Loucy (cell line): ENCODE data around the gene ZFP90.

ENCODE experiments used
- H2AFZ ChIP-seq: fragments of 200-600 bp; sonication (generic); 2 replicates; pipeline ENCODE4 v1.6.0; 2016; ENCODE audit warnings: antibody characterized with exemption, mild to moderate bottlenecking, low read length, moderate library complexity
- H3F3A ChIP-seq: fragments of 200-600 bp; 2 replicates; pipeline ENCODE4 v1.6.0; 2016; ENCODE audit warnings: antibody characterized with exemption, low read depth, mild to moderate bottlenecking
- H3K27me3 ChIP-seq: fragments of 200-600 bp; sonication (generic); 2 replicates; pipeline ENCODE4 v1.6.1; 2014; ENCODE audit warnings: low read length, mild to moderate bottlenecking; ENCODE audit not compliant: insufficient read depth, poor library complexity, severe bottlenecking
- H3K36me3 ChIP-seq: fragments of 200-600 bp; sonication (generic); 2 replicates; pipeline ENCODE4 v1.6.1; 2016; ENCODE audit warnings: low read length; ENCODE audit not compliant: insufficient read depth
- H3K4me1 ChIP-seq: fragments of 200-600 bp; sonication (generic); 2 replicates; pipeline ENCODE4 v1.5.1; 2014; ENCODE audit warnings: low read length, mild to moderate bottlenecking; ENCODE audit not compliant: insufficient read depth, poor library complexity, severe bottlenecking
- H3K4me2 ChIP-seq: fragments of 200-600 bp; sonication (generic); 2 replicates; pipeline ENCODE4 v1.6.0; 2014; ENCODE audit warnings: antibody characterized with exemption, low read length, low read depth, mild to moderate bottlenecking; ENCODE audit not compliant: poor library complexity, severe bottlenecking
- H3K4me3 ChIP-seq: fragments of 200-600 bp; sonication (generic); 2 replicates; pipeline ENCODE4 v1.5.1; 2014; ENCODE audit warnings: low read length, mild to moderate bottlenecking, mixed read lengths; ENCODE audit not compliant: poor library complexity, severe bottlenecking
- H3K79me2 ChIP-seq: fragments of 200-600 bp; sonication (generic); 2 replicates; pipeline ENCODE4 v1.6.1; 2014; ENCODE audit warnings: low read length; ENCODE audit not compliant: insufficient read depth
- H3K9ac ChIP-seq: fragments of 200-600 bp; sonication (generic); 2 replicates; pipeline ENCODE4 v1.6.0; 2014; ENCODE audit warnings: mild to moderate bottlenecking, low read depth, low read length, moderate library complexity; ENCODE audit not compliant: poor library complexity, severe bottlenecking
- H3K9me2 ChIP-seq: fragments of 200-600 bp; sonication (generic); replicated peaks from 2 replicates; pipeline ENCODE4 v1.6.1; 2016; ENCODE audit warnings: low read depth, low read length, mixed read lengths
- H3K9me3 ChIP-seq: fragments of 200-600 bp; sonication (generic); 2 replicates; pipeline ENCODE4 v1.6.1; 2014; ENCODE audit warnings: mild to moderate bottlenecking, antibody characterized with exemption, low read length, low read depth; ENCODE audit not compliant: insufficient read depth
- H4K20me1 ChIP-seq: fragments of 200-600 bp; sonication (generic); 2 replicates; pipeline ENCODE4 v1.6.0; 2014; ENCODE audit warnings: antibody characterized with exemption, low read length, mild to moderate bottlenecking; ENCODE audit not compliant: insufficient read depth, poor library complexity, severe bottlenecking
- CTCF ChIP-seq: fragments of 200-600 bp; sonication (generic); conservative IDR thresholded peaks from 2 replicates; pipeline ENCODE4 v1.5.1; 2014; ENCODE audit warnings: mild to moderate bottlenecking, antibody characterized with exemption, low read length
- EZH2phosphoT487 ChIP-seq: fragments of 200-600 bp; IDR thresholded peaks from 2 replicates; pipeline ENCODE4 v1.6.1; 2018; ENCODE audit warnings: antibody characterized with exemption, mild to moderate bottlenecking, moderate library complexity, borderline replicate concordance

Gene ZFP90

GRCh38 chr16:68607443-68607842 is 68.4 kb downstream of the ZFP90 start:
- H3K4me2 ChIP-seq: no peak overlapping the region
- no peak overlapping the region for H3K9ac ChIP-seq
- no peaks in the 10 kb centered on the region for H3K79me2 ChIP-seq
- no peaks in the 10 kb centered on the region for H3K9me3 ChIP-seq
- no peaks in the 10 kb centered on the region for H3K36me3 ChIP-seq
- TF ChIP-seq EZH2phosphoT487: no peak
- H2AFZ ChIP-seq: no peak overlapping the region
- H3K9me2 ChIP-seq: no peaks in the 10 kb centered on the region
- H3K27me3 ChIP-seq: no peaks in the 10 kb centered on the region
- no peaks in the 10 kb centered on the region for H4K20me1 ChIP-seq
- no peak overlapping the region for H3K4me3 ChIP-seq
- no peaks in the 10 kb centered on the region for H3K4me1 ChIP-seq
- no peaks in the 10 kb centered on the region for H3F3A ChIP-seq

- H4K20me1 ChIP-seq: no peaks in the 10 kb centered on the region
- TF ChIP-seq EZH2phosphoT487 (no peak), CTCF (no peak)
- no peaks in the 10 kb centered on the region for H3K36me3 ChIP-seq
- no peaks in the 10 kb centered on the region for H3K79me2 ChIP-seq
- no peaks in the 10 kb centered on the region for H3K4me1 ChIP-seq
- no peak overlapping the region for H3K4me2 ChIP-seq
- H3K4me3 ChIP-seq: no peak overlapping the region
- no peak overlapping the region for H3K9ac ChIP-seq
- no peaks in the 10 kb centered on the region for H3K9me2 ChIP-seq
- H3K9me3 ChIP-seq: no peaks in the 10 kb centered on the region
- H3F3A ChIP-seq: no peaks in the 10 kb centered on the region
- H2AFZ ChIP-seq: no peak overlapping the region
- no peaks in the 10 kb centered on the region for H3K27me3 ChIP-seq
These were observed 69.2 kb downstream of the ZFP90 start for GRCh38 chr16:68608330-68608729.

- Histone ChIP-seq H3K27me3 (no peaks in the 10 kb centered on the region), H3K36me3 (no peaks in the 10 kb centered on the region), H3K4me2 (no peak overlapping the region)
These were observed 73.9 kb downstream of the ZFP90 start for GRCh38 chr16:68612996-68613395.

More at GRCh38 chr16:68612996-68613395, 73.9 kb downstream of the ZFP90 start:
- no peaks in the 10 kb centered on the region for H3F3A ChIP-seq
- H2AFZ ChIP-seq: no peak overlapping the region
- H4K20me1 ChIP-seq: no peaks in the 10 kb centered on the region
- no peaks in the 10 kb centered on the region for H3K9me2 ChIP-seq
- H3K9ac ChIP-seq: no peak overlapping the region
- no peaks in the 10 kb centered on the region; the same call in 1 of the 2 replicates for H3K9me3 ChIP-seq
- no peak overlapping the region for H3K4me3 ChIP-seq
- no peaks in the 10 kb centered on the region for H3K79me2 ChIP-seq
- H3K4me1 ChIP-seq: no peaks in the 10 kb centered on the region
- no peak for TF ChIP-seq CTCF
- TF ChIP-seq EZH2phosphoT487: no peak
